NCI-H524 (cell line): ENCODE data around the gene TCF7L2.

ENCODE experiments used
- DNase-seq, 2 experiments: peaks; one replicate each; lab custom pipeline; 2025; lab: John Stamatoyannopoulos, UW

TCF7L2 gene

DNA sequence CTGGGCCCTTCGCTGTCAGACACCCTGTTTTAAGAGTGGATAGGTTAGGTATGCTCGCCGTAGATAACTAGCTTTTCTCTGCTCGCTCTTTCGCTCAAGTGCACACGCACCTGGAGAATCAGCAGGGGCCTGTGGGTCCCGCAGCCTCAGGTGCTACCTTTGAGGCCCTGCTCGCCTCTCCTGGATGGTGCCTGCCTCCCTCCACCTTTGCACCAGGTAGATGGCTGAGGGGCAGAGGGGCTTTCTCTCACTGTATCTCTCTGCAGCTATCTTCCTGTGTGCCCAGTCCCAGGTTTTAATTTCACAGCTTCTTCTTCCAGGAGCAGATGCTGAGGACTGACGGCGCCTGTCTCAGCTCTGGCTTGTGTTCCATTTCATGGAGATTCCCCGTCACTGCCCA is 227.9 kb downstream of the TCF7L2 start:
- DNase-seq: no peak

DNA sequence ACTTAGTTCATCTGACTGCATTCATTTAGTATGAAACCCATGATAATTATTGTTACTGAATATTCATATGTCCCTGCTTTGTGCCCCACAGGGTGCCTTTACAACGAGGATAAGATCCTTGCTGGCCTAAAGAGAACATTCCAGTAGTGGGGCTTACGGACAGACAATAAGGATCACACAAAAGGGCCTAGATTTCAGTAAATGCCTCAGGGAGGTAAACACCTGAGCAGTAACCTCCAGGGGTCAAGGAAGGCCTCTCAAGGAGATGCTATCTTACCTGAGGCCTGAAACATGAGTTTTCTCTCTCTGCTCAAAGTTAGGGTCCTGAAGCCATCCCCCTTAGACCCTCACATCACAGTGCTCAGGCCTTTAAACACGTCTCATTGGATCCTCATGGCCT is 228.7 kb downstream of the TCF7L2 start:
- DNase-seq: no peak

- DNase-seq: no peak
Measured at GRCh38 chr10:113179265-113179664, 229.2 kb downstream of the TCF7L2 start.

DNA sequence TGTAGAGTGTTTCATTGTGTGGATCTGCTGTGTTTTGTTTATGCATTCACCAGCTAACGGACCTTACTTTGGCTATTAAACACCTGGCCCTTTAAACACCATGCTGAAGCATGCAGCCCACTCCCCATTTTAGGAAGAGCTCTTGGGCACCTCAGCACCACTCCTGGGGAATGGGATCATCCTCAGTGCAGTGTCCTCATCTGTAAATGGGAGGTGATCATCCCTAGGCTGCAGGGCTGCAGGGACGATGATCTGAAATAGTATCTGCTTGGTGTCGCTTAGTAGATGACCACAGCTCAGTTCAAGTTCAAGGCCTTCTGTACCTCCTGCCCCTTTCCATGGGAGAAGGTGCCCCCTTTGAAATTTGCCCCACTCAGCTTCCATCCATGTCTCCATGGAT is 229.9 kb downstream of the TCF7L2 start:
- no peak for DNase-seq

GRCh38 chr10:113180401-113181154 is 230.5 kb downstream of the TCF7L2 start:
- DNase-seq: no peak

GRCh38 chr10:113182154-113182553 is 232.1 kb downstream of the TCF7L2 start:
- DNase-seq: no peak

DNA sequence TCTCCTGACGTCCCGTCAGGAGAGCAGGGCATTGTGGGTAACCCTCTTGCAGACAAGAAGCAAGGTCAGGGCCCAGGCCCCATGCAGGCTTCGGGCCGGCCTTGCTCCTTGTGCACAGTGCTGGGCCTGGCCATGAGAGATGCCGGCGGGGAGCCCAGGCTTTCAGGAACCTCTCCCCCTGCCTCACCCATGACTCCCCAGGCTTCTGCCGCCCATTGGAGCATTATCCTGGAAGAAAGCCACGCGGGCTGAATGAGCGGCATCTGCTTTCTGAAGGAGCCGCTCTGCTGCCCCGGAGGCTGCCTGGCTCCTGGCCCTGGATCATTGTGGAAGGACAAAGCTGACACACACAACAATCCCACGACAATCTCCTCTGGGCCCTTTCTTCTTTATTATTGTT is 233.5 kb downstream of the TCF7L2 start:
- DNase-seq: no peak

- DNase-seq: no peak
Measured at GRCh38 chr10:113187063-113187777, 237.2 kb downstream of the TCF7L2 start.

- no peak for DNase-seq
Measured at GRCh38 chr10:113199459-113199858, 249.4 kb downstream of the TCF7L2 start.

DNA sequence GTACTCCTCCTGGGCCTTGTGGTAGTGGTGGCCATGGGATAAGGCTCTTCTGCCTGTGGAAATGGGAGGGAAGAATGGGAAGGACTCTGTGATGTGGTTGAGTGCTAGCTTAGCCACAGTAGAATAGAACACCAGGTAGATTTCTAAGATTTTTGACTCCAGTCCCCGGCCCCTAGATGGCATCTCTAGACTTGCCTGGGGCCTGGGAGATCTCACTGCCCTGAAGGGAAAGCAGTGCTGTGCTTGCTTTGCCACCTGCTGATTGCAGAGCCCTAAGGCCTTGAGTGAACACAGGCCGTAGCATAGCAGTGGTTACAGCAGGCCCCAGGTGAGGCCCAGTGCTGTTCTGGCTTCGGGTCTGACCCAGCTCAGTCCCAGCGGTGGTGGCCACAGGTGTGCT is 252.0 kb downstream of the TCF7L2 start:
- DNase-seq: no peak

- DNase-seq: no peak
Measured at GRCh38 chr10:113207924-113208323, 257.9 kb downstream of the TCF7L2 start.

DNA sequence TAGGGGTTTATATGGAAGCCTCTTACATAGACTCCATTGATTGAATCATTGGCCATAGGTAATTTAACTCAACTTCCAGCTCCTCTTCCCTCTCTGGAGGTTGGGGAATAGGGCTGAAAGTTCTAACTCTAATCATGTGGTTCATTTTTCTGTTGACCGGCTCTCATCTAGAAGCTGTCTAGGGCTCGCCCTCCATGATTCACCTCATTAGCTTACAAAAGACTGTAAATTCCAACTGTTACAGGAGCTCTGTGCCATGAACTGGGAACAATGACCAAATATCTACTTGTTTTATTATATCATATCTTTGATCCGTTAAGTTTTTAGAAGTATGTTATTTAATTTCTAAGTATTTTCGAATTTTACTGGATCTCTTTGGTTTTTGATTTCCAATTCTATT is 263.0 kb downstream of the TCF7L2 start:
- DNase-seq: no peak

DNA sequence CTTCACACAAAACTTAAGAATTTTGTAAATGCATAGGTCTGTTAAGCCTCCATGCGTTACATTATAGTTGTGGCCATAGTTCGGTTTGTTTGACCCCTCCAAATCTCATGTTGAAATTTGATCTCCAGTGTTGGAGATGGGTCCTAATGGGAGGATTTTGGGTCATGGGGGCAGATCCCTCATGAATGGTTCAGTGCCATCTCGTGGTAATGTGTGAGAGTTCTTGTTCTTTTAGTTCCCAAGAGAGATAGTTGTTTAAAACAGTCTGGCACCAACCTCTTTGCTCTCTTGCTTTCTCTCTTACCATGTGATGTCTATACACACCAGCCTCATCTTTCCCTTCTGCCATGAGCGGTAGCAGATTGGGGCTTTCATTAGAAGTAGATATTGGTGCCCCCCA is 264.3 kb downstream of the TCF7L2 start:
- DNase-seq: no peak

DNA sequence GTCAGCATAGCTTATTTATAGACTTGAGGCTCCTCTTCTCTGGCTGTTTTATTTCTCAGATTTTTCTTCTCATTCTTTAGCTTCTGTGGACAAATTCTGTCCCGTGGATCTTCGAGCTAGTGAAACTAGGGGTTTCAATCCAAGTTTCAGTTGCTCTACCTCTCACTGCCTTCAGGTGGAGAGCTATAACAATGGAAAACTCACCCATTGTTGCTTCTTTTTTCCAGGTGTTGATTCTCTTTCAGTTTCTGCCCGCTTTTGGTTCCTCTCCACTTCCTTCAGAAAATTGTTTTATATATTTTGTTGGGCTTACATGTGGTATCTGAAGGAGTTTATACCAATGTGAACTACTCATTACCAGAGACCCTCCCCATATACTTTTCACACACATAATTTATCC is 266.1 kb downstream of the TCF7L2 start:
- DNase-seq: no peak
